ENCODE data around the gene IFITM10.
A peak's percentile ranks its signal among the peaks of the same experiment; 100 is the strongest.

IFITM10 gene

GRCh38 chr11:1719781-1720180 lies 30.6 kb downstream of the IFITM10 start:
- no peak for DNase-seq (ENCODE audit: low read depth in 1 of 2, low spot score in 1 of 2)

GRCh38 chr11:1718326-1718725 lies 32.1 kb downstream of the IFITM10 start:
- DNase-seq (ENCODE audit: low read depth in 1 of 2, low spot score in 1 of 2) = no peak

- DNase-seq (ENCODE audit: low read depth in 1 of 2, low spot score in 1 of 2) = no peak
Measured at GRCh38 chr11:1717745-1718144, 32.6 kb downstream of the IFITM10 start.

GRCh38 chr11:1714908-1715885 lies 35.2 kb downstream of the IFITM10 start:
- no peak for DNase-seq (ENCODE audit: low read depth in 1 of 2, low spot score in 1 of 2)

GRCh38 chr11:1708716-1709115 lies 41.7 kb downstream of the IFITM10 start:
- DNase-seq (ENCODE audit: low read depth in 1 of 2, low spot score in 1 of 2) = no peak

GRCh38 chr11:1707751-1708150 lies 42.6 kb downstream of the IFITM10 start:
- DNase-seq (ENCODE audit: low read depth in 1 of 2, low spot score in 1 of 2) = no peak

GRCh38 chr11:1706634-1707400 lies 43.6 kb downstream of the IFITM10 start:
- no peak for DNase-seq (ENCODE audit: low read depth in 1 of 2, low spot score in 1 of 2)

- no peak for DNase-seq (ENCODE audit: low read depth in 1 of 2, low spot score in 1 of 2)
Measured at GRCh38 chr11:1705126-1706052, 45.0 kb downstream of the IFITM10 start.

- no peak for DNase-seq (ENCODE audit: low read depth in 1 of 2, low spot score in 1 of 2)
Measured at GRCh38 chr11:1703146-1703545, 47.2 kb downstream of the IFITM10 start.

- no peak for DNase-seq (ENCODE audit: low read depth in 1 of 2, low spot score in 1 of 2)
Measured at GRCh38 chr11:1702506-1702905, 47.9 kb downstream of the IFITM10 start.

GRCh38 chr11:1701091-1701807 lies 49.1 kb downstream of the IFITM10 start:
- DNase-seq (ENCODE audit: low read depth in 1 of 2, low spot score in 1 of 2) = no peak

GRCh38 chr11:1699771-1700170 lies 50.6 kb downstream of the IFITM10 start:
- DNase-seq (ENCODE audit: low read depth in 1 of 2, low spot score in 1 of 2) = no peak

- no peak for DNase-seq (ENCODE audit: low read depth in 1 of 2, low spot score in 1 of 2)
Measured at GRCh38 chr11:1696608-1697570, 53.5 kb downstream of the IFITM10 start, which contains the start of gene KRTAP5-6. Gene KRTAP5-6, plus strand, starts transcription at chr11:1697195. Its CDS starts 51 bp downstream, at chr11:1697246.

- DNase-seq (ENCODE audit: low read depth in 1 of 2, low spot score in 1 of 2) = no peak
Measured at GRCh38 chr11:1695548-1696108, 54.8 kb downstream of the IFITM10 start.

- DNase-seq (ENCODE audit: low read depth in 1 of 2, low spot score in 1 of 2) = no peak
Measured at GRCh38 chr11:1694846-1695547, 55.4 kb downstream of the IFITM10 start.

GRCh38 chr11:1694064-1694845 lies 56.1 kb downstream of the IFITM10 start:
- peak; percentile 54 to 77 for DNase-seq (ENCODE audit: low read depth in 1 of 2, low spot score in 1 of 2)

- peak; percentile 53 to 66 for DNase-seq (ENCODE audit: low read depth in 1 of 2, low spot score in 1 of 2)
Measured at GRCh38 chr11:1693327-1694063, 56.9 kb downstream of the IFITM10 start.

Measured in stimulated activated CD4-positive, alpha-beta T cell treated with anti-CD3 and anti-CD28 coated beads, Interleukin-15, amount 100 ng/mL, for 1 hour (primary cell).